Activated CD8-positive, alpha-beta T cell treated with anti-CD3 and anti-CD28 coated beads for 36 hours (primary cell): ENCODE measurements around the gene GPR137. TPM values are rescaled to one million over a fixed set of nuclear protein-coding genes. Genes with fewer than 3 reads are reported as not detected.

Experiments
- ATAC-seq: fragments of 200-7000 bp; cut with Tn5 transposase; one replicate; pipeline ENCODE4 v1.10.0; 2021; ENCODE audit warnings: mild to moderate bottlenecking, moderate library complexity
- CTCF ChIA-PET: fragments of 350-600 bp; sonication (Branson Sonifier 250); formaldehyde crosslinking; loops from one replicate; lab custom pipeline; 2021; ENCODE audit warnings: antibody characterized with exemption; lab: Charles Lee
- POLR2A ChIA-PET: fragments of 350-600 bp; sonication (Branson Sonifier 250); formaldehyde crosslinking; loops from one replicate; lab custom pipeline; 2021; ENCODE audit warnings: antibody characterized with exemption; lab: Charles Lee
- DNase-seq: peaks from one replicate; pipeline ENCODE4 v3.0.0-alpha.2; 2020
- H3K27ac Mint-ChIP-seq: one replicate; pipeline ENCODE4 v1.8.0; 2021; ENCODE audit warnings: mild to moderate bottlenecking, mixed read lengths
- H3K27me3 Mint-ChIP-seq: one replicate; pipeline ENCODE4 v1.8.0; 2021; ENCODE audit warnings: mixed read lengths
- H3K36me3 Mint-ChIP-seq: one replicate; pipeline ENCODE4 v1.8.0; 2021; ENCODE audit warnings: low read depth, mixed read lengths
- H3K4me1 Mint-ChIP-seq: one replicate; pipeline ENCODE4 v1.8.0; 2021; ENCODE audit warnings: low read depth, mixed read lengths
- H3K4me3 Mint-ChIP-seq: one replicate; pipeline ENCODE4 v1.8.0; 2021; ENCODE audit warnings: mild to moderate bottlenecking, moderate library complexity, mixed read lengths
- H3K9me3 Mint-ChIP-seq: one replicate; pipeline ENCODE4 v1.8.0; 2021; ENCODE audit warnings: mixed read lengths
- intact Hi-C: fragments of 100-400 bp; cut with micrococcal nuclease; formaldehyde crosslinking; loops from one replicate; pipeline ENCODE4 v1.10.0; 2022
- total RNA-seq, 2 experiments: library from RNA; stranded (reverse); gene quantifications; one replicate each; pipeline ENCODE4 v1.2.3, GENCODE V29; 2021
- TF ChIP-seq, protein P1 (sequence below): fragments of 200-600 bp; IDR thresholded peaks from one replicate; pipeline ENCODE4 v1.8.0; 2022; ENCODE audit warnings: antibody characterized with exemption, mild to moderate bottlenecking

The GPR137 gene
- total RNA-seq, 2 experiments from 2014 or later = 23.7 to 28.5 TPM

DNA sequence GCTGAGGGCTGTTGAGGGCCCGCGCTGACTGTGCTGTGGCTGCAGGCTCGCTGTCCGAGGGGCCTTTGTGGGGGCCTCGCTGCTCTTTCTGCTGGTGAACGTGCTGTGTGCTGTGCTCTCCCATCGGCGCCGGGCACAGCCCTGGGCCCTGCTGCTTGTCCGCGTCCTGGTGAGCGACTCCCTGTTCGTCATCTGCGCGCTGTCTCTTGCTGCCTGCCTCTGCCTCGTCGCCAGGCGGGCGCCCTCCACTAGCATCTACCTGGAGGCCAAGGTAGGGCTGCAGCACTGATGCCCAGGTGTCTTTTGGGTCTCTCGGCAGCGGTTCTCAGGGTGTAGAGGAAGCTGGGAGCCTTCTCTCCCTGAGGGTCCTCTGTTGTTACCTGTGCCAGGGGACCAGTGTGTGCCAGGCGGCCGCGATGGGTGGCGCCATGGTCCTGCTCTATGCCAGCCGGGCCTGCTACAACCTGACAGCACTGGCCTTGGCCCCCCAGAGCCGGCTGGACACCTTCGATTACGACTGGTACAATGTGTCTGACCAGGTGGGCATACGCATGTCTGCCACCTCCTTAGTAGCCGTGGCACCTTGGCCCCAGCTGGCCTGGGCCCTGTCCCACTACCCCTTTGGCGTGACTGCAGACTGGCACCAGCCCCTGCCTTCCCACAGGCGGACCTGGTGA is 2.2 kb downstream of the GPR137 start:
- DNase-seq (no peak), ATAC-seq (no peak)
- POLR2A ChIA-PET = interaction anchor here (1.4 to 1.7 kb wide), 2 partner anchors 17 kb away, joined by 6 read pairs; partner anchors contain the start of gene ESRRA
- TF ChIP-seq, protein P1, sequence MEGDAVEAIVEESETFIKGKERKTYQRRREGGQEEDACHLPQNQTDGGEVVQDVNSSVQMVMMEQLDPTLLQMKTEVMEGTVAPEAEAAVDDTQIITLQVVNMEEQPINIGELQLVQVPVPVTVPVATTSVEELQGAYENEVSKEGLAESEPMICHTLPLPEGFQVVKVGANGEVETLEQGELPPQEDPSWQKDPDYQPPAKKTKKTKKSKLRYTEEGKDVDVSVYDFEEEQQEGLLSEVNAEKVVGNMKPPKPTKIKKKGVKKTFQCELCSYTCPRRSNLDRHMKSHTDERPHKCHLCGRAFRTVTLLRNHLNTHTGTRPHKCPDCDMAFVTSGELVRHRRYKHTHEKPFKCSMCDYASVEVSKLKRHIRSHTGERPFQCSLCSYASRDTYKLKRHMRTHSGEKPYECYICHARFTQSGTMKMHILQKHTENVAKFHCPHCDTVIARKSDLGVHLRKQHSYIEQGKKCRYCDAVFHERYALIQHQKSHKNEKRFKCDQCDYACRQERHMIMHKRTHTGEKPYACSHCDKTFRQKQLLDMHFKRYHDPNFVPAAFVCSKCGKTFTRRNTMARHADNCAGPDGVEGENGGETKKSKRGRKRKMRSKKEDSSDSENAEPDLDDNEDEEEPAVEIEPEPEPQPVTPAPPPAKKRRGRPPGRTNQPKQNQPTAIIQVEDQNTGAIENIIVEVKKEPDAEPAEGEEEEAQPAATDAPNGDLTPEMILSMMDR = no peak
- CTCF ChIA-PET = interaction anchor here (1.0 to 8.1 kb wide), 2 partner anchors 15 to 81 kb away, joined by 3 to 77 read pairs; partner anchors contain the start of genes CATSPERZ, ESRRA and FERMT3
- Mint-ChIP-seq H3K4me3 (no peak overlapping the region), H3K4me1 (peaks cover 17% of the 10 kb centered on the region), H3K9me3 (no peaks in the 10 kb centered on the region), H3K27ac (no peak overlapping the region), H3K27me3 (peaks cover 13% of the 10 kb centered on the region), H3K36me3 (peaks cover 2% of the 10 kb centered on the region)
- intact Hi-C loops = no loop called here

DNA sequence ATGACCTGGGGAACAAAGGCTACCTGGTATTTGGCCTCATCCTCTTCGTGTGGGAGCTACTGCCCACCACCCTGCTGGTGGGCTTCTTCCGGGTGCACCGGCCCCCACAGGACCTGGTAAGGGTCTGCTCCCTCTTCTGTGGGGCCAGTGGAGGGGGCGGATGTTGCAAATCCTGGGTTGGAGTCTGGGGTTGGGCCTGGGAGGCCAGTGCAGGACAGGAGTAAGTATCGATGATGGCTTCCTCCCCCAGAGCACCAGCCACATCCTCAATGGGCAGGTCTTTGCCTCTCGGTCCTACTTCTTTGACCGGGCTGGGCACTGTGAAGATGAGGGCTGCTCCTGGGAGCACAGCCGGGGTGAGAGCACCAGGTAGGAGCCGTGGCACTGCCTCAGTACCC is 2.7 kb downstream of the GPR137 start:
- Mint-ChIP-seq H3K4me3 (no peak overlapping the region), H3K27ac (no peak overlapping the region), H3K36me3 (no peaks in the 10 kb centered on the region), H3K9me3 (no peaks in the 10 kb centered on the region), H3K27me3 (peaks cover 18% of the 10 kb centered on the region), H3K4me1 (peaks cover 14% of the 10 kb centered on the region)
- ChIA-PET CTCF (interaction anchor here (1.0 to 1.1 kb wide), 2 partner anchors 16 to 82 kb away, joined by 3 to 4 read pairs; partner anchors contain the start of gene FERMT3), POLR2A (interaction anchor here (1.4 kb wide), 1 partner anchor 18 kb away, joined by 6 read pairs; no protein-coding TSS in a partner anchor)
- ATAC-seq (no peak), DNase-seq (no peak)
- intact Hi-C loops = no loop called here
- TF ChIP-seq, protein P1 = no peak

DNA sequence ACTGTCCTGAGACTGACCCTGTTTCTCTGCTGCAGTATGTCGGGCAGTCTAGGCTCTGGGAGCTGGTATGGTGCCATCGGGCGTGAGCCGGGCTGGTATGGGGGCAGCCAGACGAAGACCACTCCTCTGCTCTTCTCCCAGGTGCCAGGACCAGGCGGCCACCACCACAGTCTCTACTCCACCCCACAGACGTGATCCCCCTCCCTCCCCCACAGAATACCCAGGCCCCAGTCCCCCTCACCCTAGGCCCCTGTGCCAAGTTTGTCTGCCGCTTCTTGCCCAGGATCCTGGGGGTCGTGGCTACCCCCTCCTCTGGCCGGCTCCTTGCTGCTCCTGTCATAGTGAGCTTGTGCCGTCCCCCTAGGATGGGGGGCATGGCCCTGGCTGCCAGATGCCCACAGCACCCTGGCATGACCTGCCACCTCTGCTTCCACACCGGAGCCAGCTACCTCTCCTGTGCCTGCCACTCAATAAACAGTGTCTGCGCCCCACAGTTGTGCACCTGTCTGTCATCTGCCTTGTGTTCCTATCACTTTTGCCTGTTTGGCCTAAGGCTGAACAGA is 3.4 kb downstream of the GPR137 start:
- POLR2A ChIA-PET = interaction anchor here (1.2 to 1.7 kb wide), 5 partner anchors 12 to 82 kb away, joined by 3 to 4 read pairs (median 4); partner anchors contain the start of gene FERMT3
- no peaks in the 10 kb centered on the region for H3K36me3 Mint-ChIP-seq
- no peak overlapping the region for H3K4me3 Mint-ChIP-seq
- CTCF ChIA-PET = interaction anchor here (1.0 to 2.6 kb wide), 3 partner anchors 12 to 82 kb away, joined by 3 to 19 read pairs (median 4); partner anchors contain the start of genes CATSPERZ and FERMT3
- H3K27ac Mint-ChIP-seq = no peak overlapping the region
- peaks cover 14% of the 10 kb centered on the region for H3K4me1 Mint-ChIP-seq
- peaks cover 23% of the 10 kb centered on the region for H3K27me3 Mint-ChIP-seq
- ATAC-seq (no peak), DNase-seq (no peak)
- intact Hi-C loops = no loop called here
- H3K9me3 Mint-ChIP-seq = no peaks in the 10 kb centered on the region
- TF ChIP-seq, protein P1 = no peak

DNA sequence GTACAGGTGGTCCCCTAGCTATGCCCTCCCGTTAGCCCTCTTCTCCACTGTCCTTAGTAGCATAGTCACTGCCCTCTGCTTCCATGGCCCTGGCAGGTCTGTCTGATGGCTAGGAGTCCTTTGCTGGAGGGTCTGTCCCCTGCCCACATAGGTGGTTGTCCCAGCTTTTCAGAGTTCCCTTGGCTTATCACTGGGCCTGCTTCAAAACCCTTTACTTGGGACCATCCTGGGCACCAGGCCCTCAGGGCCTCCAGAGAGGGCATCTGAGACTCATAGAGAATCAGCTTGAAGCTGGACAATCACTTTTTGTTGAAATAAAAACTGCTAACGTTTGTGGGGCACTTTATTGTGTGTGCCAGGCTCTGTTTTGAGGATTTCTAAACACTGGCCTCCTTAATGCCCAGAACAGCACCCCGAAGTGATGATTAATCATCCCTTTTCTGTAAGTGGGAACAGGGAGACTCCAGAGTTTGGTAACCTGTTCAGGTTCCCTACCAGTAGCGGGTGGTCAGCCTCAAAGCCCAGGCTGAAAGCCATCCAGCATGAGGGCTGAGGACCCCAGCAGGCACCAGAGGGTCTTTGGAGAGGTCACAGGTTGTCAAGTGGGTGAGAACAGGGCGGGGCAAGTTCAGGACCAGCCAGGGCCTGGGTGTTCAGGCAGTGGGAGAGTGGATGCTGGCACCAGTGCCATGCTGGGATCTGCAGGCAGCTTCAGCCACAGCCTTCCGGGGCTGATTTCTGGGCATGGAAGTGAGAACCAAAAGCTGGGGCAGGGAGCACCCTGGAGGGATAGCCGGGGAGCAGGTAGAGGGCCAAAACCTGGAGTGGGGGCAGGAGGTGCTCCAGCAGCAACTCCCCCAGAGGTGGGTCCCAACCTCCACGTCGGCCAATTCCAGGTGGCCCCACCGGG is 5.0 kb downstream of the GPR137 start:
- H3K27ac Mint-ChIP-seq = no peak overlapping the region
- POLR2A ChIA-PET = interaction anchor here (0.7 to 1.7 kb wide), 8 partner anchors 11 to 85 kb away, joined by 3 to 5 read pairs (median 4); partner anchors contain the start of gene FERMT3

More for the DNA sequence above, 5.0 kb downstream of the GPR137 start:
- Mint-ChIP-seq H3K36me3 (no peaks in the 10 kb centered on the region), H3K4me1 (peaks cover 12% of the 10 kb centered on the region), H3K27me3 (peaks cover 35% of the 10 kb centered on the region), H3K9me3 (no peaks in the 10 kb centered on the region), H3K4me3 (peak overlapping the region; percentile 18)
- CTCF ChIA-PET = interaction anchor here (1.5 to 2.6 kb wide), 2 partner anchors 11 to 14 kb away, joined by 9 to 19 read pairs; partner anchors contain the start of gene CATSPERZ
- no peak for DNase-seq
- intact Hi-C loops = no loop called here
- TF ChIP-seq, protein P1 = no peak
- no peak for ATAC-seq
